ENCODE data around the gene ARID1B. TPM values are rescaled to one million over a fixed set of nuclear protein-coding genes. Genes with fewer than 3 reads are reported as not detected.

The ARID1B gene
- total and polyA plus RNA-seq, 12 donors: 11.2 to 63.2 (median 52.2) TPM

DNA sequence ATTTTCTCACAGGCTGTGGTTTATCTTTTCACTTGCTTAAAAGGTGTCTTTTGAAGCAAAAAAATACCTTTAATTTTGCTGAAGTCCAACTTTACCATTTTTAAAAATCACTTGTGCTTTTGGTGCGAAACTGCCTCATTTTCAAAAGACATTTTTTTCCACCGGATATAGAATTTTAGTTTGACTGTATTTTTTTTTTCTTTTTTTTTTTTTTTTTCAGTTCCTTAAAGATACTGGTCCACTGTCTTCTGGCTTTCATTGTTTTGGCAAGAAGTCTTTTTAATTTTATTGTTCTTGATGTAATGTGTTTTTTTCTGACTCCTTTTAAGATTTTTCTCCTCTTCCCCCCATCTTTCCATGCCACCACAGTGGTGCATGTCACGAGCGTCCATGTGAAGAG is 198.2 kb downstream of the ARID1B start:
- 96 to 98% methylated on average over 4 of the region's 4 CpGs for WGBS, 2 donors
- intact Hi-C loops (cut with DNase I): loop anchor here in 1 of 10 donors (5.0 kb wide), 1 partner anchor 42 kb away; no protein-coding TSS in a partner anchor
- H3K4me1 ChIP-seq: peaks cover 0 to 94% (median 77%) of the 10 kb centered on the region in 9 donors

DNA sequence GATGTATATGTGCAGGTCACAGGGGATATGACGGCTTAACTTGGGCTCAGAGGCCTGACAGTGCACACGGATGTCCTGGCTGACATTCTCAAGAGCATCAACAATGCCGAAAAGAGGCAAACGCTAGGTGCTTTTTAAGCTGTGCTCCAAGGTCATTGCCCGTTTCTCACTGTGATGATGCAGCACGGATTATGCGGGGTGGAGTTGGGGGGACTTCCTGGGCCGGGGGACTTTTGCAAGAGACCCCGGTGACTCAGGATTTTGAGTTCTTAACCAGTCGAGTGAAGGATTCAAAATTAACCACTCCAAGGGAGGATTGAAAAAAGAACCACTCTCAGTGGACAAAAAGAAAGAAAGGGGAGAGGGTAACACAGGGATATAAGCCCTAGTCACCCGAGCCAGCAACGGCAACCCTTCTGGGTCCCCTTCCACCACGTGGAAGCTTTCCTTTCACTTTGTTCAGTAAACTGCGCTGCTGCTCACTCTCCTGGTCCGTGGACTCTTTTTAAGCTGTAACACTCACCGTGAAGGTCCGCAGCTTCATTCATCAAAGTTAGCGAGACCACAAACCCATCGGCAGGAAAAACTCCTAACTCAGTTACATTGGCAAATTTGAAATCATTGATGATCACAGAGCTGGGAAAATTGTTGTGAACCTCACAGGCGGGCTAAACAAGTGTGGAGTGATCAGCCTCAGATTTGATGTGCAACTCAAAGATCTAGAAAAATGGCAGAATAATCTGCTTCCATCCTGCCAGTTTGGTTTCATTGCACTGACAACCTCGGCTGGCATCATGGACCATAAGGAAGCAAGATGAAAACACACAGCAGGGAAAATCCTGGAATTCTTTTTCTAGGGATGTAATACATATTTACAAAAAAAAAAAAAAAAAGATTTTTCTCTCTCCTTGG is 199.3 kb downstream of the ARID1B start:
- 51 to 52% methylated on average over 21 of the region's 21 CpGs for WGBS, 2 donors
- Histone ChIP-seq H3K9me3 (no peaks in the 10 kb centered on the region), H3K27ac (peak overlapping the region in 1 of 10 donors; percentile 13), H3K36me3 (no peaks in the 10 kb centered on the region), H3K4me3 (peak overlapping the region in 7 of 10 donors; percentile 2 to 37 (median 29)), H3K27me3 (no peaks in the 10 kb centered on the region), H3K4me1 (peaks cover 0 to 92% (median 71%) of the 10 kb centered on the region in 9 donors)
- ATAC-seq (peak in 3 of 8 donors; percentile 25 to 38 (median 35)), DNase-seq (no peak)
- intact Hi-C loops (cut with DNase I): loop anchor here in 1 of 10 donors (5.0 kb wide), 1 partner anchor 41 kb away; no protein-coding TSS in a partner anchor
- TF ChIP-seq, protein P1, sequence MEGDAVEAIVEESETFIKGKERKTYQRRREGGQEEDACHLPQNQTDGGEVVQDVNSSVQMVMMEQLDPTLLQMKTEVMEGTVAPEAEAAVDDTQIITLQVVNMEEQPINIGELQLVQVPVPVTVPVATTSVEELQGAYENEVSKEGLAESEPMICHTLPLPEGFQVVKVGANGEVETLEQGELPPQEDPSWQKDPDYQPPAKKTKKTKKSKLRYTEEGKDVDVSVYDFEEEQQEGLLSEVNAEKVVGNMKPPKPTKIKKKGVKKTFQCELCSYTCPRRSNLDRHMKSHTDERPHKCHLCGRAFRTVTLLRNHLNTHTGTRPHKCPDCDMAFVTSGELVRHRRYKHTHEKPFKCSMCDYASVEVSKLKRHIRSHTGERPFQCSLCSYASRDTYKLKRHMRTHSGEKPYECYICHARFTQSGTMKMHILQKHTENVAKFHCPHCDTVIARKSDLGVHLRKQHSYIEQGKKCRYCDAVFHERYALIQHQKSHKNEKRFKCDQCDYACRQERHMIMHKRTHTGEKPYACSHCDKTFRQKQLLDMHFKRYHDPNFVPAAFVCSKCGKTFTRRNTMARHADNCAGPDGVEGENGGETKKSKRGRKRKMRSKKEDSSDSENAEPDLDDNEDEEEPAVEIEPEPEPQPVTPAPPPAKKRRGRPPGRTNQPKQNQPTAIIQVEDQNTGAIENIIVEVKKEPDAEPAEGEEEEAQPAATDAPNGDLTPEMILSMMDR (IDR thresholded peaks at IDR 0.05): no peak

More for the DNA sequence above, 198.2 kb downstream of the ARID1B start:
- no peak overlapping the region for H3K4me3 ChIP-seq
- H3K27ac ChIP-seq: no peak overlapping the region
- TF ChIP-seq, protein P1 (IDR thresholded peaks at IDR 0.05): no peak
- DNase-seq: no peak
- H3K9me3 ChIP-seq: no peaks in the 10 kb centered on the region
- ATAC-seq: no peak
- H3K27me3 ChIP-seq: no peaks in the 10 kb centered on the region
- no peaks in the 10 kb centered on the region for H3K36me3 ChIP-seq

DNA sequence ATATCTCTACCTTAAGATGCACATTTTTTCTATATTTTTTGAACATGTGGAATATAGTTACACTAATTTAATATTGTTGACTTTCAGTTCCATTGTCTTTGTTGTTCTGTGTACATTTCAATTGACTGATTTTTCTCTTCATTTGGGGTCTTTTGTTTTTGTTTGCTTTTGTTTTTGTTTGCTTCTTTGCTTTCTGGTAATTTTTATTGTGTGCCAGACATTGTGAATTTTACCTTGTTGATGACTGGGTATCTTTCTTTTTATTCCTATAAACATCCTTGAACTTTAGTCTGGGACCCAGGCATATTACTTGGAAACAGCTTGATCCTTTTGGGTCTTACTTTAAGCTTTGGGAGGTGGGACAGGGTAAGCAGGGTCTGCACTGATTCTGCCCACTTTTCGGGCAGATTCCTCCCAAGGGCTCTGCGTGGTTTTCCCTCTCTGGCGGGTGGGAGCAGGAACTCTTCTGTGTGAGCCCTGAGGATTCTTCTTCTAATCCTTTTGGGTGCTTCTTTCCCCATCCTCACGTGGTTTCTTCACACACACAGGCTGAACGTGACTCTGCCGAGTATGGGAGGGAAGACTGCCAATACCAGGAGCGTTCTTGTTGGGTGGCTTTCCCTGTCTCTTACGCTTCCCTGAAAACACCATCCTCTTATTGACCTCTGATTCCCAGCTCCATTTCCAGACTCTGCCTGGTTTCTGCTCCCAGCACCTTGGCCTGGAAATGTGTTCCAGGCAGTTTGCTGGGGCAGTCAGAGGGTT is 200.5 kb downstream of the ARID1B start:
- Histone ChIP-seq H3K27ac (peak overlapping the region in 6 of 10 donors; percentile 15 to 45 (median 22)), H3K27me3 (no peaks in the 10 kb centered on the region), H3K36me3 (no peaks in the 10 kb centered on the region), H3K9me3 (no peaks in the 10 kb centered on the region), H3K4me1 (peaks cover 0 to 91% (median 75%) of the 10 kb centered on the region in 9 donors), H3K4me3 (no peak overlapping the region)
- DNase-seq: peak in 1 of 2 donors; percentile 49
- peak; percentile 40 to 84 (median 66) for ATAC-seq
- TF ChIP-seq, protein P1 (IDR thresholded peaks at IDR 0.05): no peak
- intact Hi-C loops (cut with DNase I): loop anchor here in 1 of 10 donors (5.0 kb wide), 1 partner anchor 40 kb away; no protein-coding TSS in a partner anchor
- 35 to 37% methylated on average over 8 of the region's 8 CpGs for WGBS, 2 donors

DNA sequence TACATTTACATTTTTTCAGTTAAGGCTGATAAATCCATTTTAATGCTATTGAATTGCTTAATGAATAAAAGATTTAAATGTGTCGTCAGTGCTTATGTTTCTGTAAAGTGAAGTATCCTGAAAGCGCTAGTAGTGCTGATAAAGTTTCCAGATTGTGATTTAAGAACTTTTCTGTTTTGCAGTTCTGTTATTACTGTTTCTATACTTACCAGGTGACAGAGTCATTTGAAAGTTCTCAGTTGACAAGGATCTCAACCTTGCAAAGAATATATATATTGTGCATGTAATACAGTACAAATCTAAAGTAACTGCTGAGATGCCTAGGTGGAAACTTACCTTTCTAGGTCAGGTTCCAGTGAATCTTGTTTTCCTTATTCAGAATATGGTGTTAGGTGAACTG is 201.8 kb downstream of the ARID1B start:
- H3K4me3 ChIP-seq: no peak overlapping the region
- H3K27ac ChIP-seq: no peak overlapping the region
- H3K4me1 ChIP-seq: peaks cover 0 to 91% (median 77%) of the 10 kb centered on the region in 9 donors
- WGBS, 2 donors: 82 to 87% methylated on average over 2 of the region's 2 CpGs
- no peaks in the 10 kb centered on the region for H3K27me3 ChIP-seq
- no peaks in the 10 kb centered on the region for H3K36me3 ChIP-seq
- DNase-seq: no peak
- no peak for ATAC-seq
- intact Hi-C loops (cut with DNase I): loop anchor here in 1 of 10 donors (5.0 kb wide), 1 partner anchor 38 kb away; no protein-coding TSS in a partner anchor
- no peaks in the 10 kb centered on the region for H3K9me3 ChIP-seq
- TF ChIP-seq, protein P1 (IDR thresholded peaks at IDR 0.05): no peak

Measured in heart right ventricle (tissue), 16 donors.